Parathyroid adenoma (tissue), 2 donors: ENCODE results near the gene EMX2.

ENCODE experiments used
- H2AFZ ChIP-seq: fragments of 300-600 bp; sonication (generic); one replicate; pipeline ENCODE4 v1.7.0; 2017; ENCODE audit warnings: antibody characterized with exemption, mild to moderate bottlenecking
- H3K27ac ChIP-seq: fragments of 300-600 bp; sonication (generic); one replicate; pipeline ENCODE4 v1.7.0; 2017
- H3K27me3 ChIP-seq: fragments of 300-600 bp; sonication (generic); one replicate; pipeline ENCODE4 v1.7.0; 2017; ENCODE audit warnings: low read length; ENCODE audit not compliant: control insufficient read depth, insufficient read depth
- H3K36me3 ChIP-seq: fragments of 300-600 bp; sonication (generic); one replicate; pipeline ENCODE4 v1.7.0; 2017; ENCODE audit warnings: low read length; ENCODE audit not compliant: control insufficient read depth, insufficient read depth
- H3K4me1 ChIP-seq: fragments of 300-600 bp; sonication (generic); one replicate; pipeline ENCODE4 v1.7.0; 2017; ENCODE audit warnings: control low read depth
- H3K4me2 ChIP-seq: fragments of 300-600 bp; sonication (generic); one replicate; pipeline ENCODE4 v1.7.0; 2017; ENCODE audit warnings: low read length
- H3K4me3 ChIP-seq: fragments of 300-600 bp; sonication (generic); one replicate; pipeline ENCODE4 v1.7.0; 2017; ENCODE audit warnings: low read depth, low read length
- H3K79me2 ChIP-seq: fragments of 300-600 bp; sonication (generic); one replicate; pipeline ENCODE4 v1.7.0; 2017; ENCODE audit warnings: control low read depth
- H3K9ac ChIP-seq: fragments of 300-600 bp; sonication (generic); one replicate; pipeline ENCODE4 v1.7.0; 2017; ENCODE audit warnings: mild to moderate bottlenecking
- H3K9me3 ChIP-seq: fragments of 300-600 bp; sonication (generic); one replicate; pipeline ENCODE4 v1.7.0; 2017; ENCODE audit warnings: low read length; ENCODE audit not compliant: control insufficient read depth
- TF ChIP-seq, protein P1 (sequence below): fragments of 300-600 bp; sonication (generic); IDR thresholded peaks from one replicate; pipeline ENCODE4 v1.7.0; 2017; ENCODE audit warnings: antibody characterized with exemption, mild to moderate bottlenecking
- donor health status: primary hyperparathyroidism.

EMX2 gene

DNA sequence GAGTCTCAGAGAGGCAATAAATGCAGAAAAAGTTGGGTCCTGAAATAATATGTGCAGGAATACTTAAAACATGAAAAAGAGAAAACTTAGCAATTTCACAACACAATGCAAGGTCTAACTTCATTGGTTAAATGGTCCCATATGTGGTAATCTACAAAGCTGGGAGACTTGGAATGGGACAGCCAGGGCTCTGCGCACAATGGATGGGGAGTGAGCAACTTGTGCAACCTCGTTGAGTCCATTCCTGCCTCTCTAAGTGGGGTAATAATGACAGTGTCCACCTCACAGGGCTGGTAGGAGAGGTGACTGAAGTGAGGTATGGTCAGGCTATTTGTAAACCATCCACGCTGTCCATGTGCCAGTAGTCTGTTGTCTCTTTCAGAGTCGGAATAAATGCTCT lies 11.8 kb upstream of the EMX2 start:
- Histone ChIP-seq H3K4me1 (no peaks in the 10 kb centered on the region), H3K27ac (no peak overlapping the region), H2AFZ (no peak overlapping the region), H3K36me3 (no peaks in the 10 kb centered on the region), H3K4me2 (no peak overlapping the region), H3K9ac (no peak overlapping the region), H3K79me2 (no peaks in the 10 kb centered on the region), H3K27me3 (peaks cover 23% of the 10 kb centered on the region), H3K9me3 (no peaks in the 10 kb centered on the region), H3K4me3 (no peak overlapping the region)
- TF ChIP-seq, protein P1, sequence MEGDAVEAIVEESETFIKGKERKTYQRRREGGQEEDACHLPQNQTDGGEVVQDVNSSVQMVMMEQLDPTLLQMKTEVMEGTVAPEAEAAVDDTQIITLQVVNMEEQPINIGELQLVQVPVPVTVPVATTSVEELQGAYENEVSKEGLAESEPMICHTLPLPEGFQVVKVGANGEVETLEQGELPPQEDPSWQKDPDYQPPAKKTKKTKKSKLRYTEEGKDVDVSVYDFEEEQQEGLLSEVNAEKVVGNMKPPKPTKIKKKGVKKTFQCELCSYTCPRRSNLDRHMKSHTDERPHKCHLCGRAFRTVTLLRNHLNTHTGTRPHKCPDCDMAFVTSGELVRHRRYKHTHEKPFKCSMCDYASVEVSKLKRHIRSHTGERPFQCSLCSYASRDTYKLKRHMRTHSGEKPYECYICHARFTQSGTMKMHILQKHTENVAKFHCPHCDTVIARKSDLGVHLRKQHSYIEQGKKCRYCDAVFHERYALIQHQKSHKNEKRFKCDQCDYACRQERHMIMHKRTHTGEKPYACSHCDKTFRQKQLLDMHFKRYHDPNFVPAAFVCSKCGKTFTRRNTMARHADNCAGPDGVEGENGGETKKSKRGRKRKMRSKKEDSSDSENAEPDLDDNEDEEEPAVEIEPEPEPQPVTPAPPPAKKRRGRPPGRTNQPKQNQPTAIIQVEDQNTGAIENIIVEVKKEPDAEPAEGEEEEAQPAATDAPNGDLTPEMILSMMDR = no peak

DNA sequence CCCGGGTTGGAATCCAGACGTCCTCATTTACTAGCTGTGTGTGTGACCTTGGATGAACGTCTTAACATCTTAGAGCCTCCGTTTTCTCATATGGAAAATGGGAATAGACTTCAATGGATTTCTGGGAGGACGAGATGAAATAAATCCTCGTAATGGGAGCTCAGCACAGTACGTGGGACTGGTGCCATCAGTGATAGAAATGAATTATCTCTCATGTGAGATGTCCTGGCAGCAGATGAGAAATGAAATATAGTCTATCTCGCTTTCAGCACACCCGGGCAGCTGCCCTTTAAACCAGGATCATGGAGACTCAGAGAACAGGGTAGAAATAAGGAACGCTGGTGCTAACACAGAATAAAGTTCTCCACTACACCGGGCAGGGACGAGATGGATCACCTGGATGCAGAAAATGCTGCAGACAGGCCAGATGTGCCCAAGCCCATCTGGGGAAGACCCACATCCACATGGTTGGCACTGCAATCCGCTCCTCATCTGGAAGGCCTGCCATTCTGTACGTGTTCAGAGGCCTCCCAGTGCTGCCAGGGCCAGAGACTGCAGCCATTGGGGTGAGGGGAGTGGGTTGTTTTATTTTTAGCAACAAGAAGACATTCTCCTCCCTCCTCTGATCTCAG lies 11.1 kb upstream of the EMX2 start:
- Histone ChIP-seq H3K9me3 (no peaks in the 10 kb centered on the region), H2AFZ (no peak overlapping the region), H3K4me2 (no peak overlapping the region), H3K4me3 (no peak overlapping the region), H3K4me1 (no peaks in the 10 kb centered on the region), H3K36me3 (no peaks in the 10 kb centered on the region), H3K9ac (no peak overlapping the region), H3K27me3 (peaks cover 24% of the 10 kb centered on the region), H3K79me2 (no peaks in the 10 kb centered on the region), H3K27ac (no peak overlapping the region)
- TF ChIP-seq, protein P1 = no peak

DNA sequence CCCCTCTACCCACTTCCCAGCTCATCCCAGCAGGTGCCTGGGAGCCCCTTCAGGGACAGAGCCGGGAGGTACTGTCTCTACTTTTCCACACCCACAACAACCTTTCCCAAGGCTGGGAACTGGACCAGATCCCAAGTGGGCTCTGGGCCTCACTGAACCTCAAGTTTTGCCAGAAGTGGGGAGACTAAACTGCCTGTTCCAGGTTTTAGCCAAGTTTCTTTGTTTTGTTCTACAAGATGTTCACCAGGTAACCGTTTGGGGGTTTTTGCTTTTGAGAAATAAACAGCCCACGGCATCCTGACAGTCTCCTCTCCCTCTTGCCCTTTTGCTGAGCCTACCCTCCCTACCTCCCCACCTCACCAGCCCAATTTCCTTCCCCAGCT lies 10.6 kb upstream of the EMX2 start:
- H3K36me3 ChIP-seq = no peaks in the 10 kb centered on the region
- no peak overlapping the region for H3K27ac ChIP-seq
- TF ChIP-seq, protein P1 = no peak
- no peak overlapping the region for H3K4me3 ChIP-seq
- peaks cover 24% of the 10 kb centered on the region for H3K27me3 ChIP-seq
- no peaks in the 10 kb centered on the region for H3K9me3 ChIP-seq
- H3K4me2 ChIP-seq = no peak overlapping the region
- no peak overlapping the region for H2AFZ ChIP-seq
- H3K4me1 ChIP-seq = no peaks in the 10 kb centered on the region
- no peaks in the 10 kb centered on the region for H3K79me2 ChIP-seq
- no peak overlapping the region for H3K9ac ChIP-seq

DNA sequence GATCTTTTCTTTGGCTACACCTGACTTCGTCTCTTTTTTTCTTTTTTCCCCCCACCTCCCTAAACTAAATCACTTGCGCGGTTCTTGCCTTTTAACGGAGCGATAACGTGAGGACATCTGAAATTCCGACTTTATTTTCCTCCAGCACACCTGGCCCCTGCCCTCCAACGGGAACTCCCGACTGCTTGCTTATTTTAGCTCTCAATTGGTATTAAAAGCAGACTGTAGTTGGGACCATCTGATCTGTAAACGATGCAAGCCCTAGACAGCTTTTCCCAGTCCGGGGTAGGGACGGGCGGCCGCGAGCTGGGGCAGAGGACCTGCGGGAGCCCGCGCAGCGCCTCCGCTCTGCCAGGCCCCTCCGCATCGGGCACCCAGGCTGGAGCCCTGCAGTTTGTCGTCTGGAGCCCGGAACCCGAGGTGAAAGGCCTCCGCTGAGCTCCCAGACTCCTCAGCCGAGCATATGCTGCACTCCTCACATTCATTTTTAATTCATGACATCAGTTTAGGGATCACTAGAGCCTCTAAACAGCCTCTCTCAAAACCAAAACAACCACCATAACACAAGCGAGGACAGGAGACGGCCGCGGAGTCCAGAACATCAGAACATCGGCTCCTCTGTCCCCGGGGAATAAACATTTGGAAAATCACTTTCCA lies 10.0 kb upstream of the EMX2 start:
- Histone ChIP-seq H3K4me1 (no peaks in the 10 kb centered on the region), H3K79me2 (no peaks in the 10 kb centered on the region), H3K4me3 (no peak overlapping the region), H3K36me3 (no peaks in the 10 kb centered on the region), H3K4me2 (no peak overlapping the region), H3K27me3 (peaks cover 24% of the 10 kb centered on the region), H3K27ac (no peak overlapping the region), H3K9ac (no peak overlapping the region), H2AFZ (no peak overlapping the region), H3K9me3 (no peaks in the 10 kb centered on the region)
- TF ChIP-seq, protein P1 = no peak
